Calu3 (cell line): ENCODE measurements around the gene EFCAB6. TPM values are rescaled to one million over a fixed set of nuclear protein-coding genes. Genes with fewer than 3 reads are reported as not detected.

ENCODE experiments used
- BruUV-seq: library from RNA; stranded (reverse); fragments of 400-500 nt; replicated peaks from 2 replicates; lab custom pipeline; 2021; lab: Mats Ljungman, UMichigan
- CTCF ChIA-PET: fragments of 300-600 bp; sonication (Branson Sonifier 250); formaldehyde crosslinking; loops from one replicate; lab custom pipeline; 2022; ENCODE audit warnings: antibody characterized with exemption; lab: Charles Lee
- DNase-seq: peaks from one replicate; pipeline ENCODE4 v3.0.0; 2022
- H3K27ac Mint-ChIP-seq: one replicate; pipeline ENCODE4 v1.8.0; 2022; ENCODE audit warnings: mixed read lengths; ENCODE audit not compliant: unreplicated experiment
- H3K27me3 Mint-ChIP-seq: one replicate; pipeline ENCODE4 v1.8.0; 2022; ENCODE audit warnings: mixed read lengths; ENCODE audit not compliant: unreplicated experiment
- H3K36me3 Mint-ChIP-seq: one replicate; pipeline ENCODE4 v1.8.0; 2022; ENCODE audit warnings: mild to moderate bottlenecking, moderate library complexity, mixed read lengths; ENCODE audit not compliant: insufficient read depth, unreplicated experiment
- H3K4me1 Mint-ChIP-seq: one replicate; pipeline ENCODE4 v1.8.0; 2022; ENCODE audit warnings: mild to moderate bottlenecking, low read depth, mixed read lengths; ENCODE audit not compliant: unreplicated experiment
- H3K4me3 Mint-ChIP-seq: one replicate; pipeline ENCODE4 v1.8.0; 2022; ENCODE audit warnings: mild to moderate bottlenecking, low read depth, moderate library complexity, mixed read lengths; ENCODE audit not compliant: unreplicated experiment
- H3K9me3 Mint-ChIP-seq: one replicate; pipeline ENCODE4 v1.8.0; 2022; ENCODE audit warnings: low read depth, mixed read lengths; ENCODE audit not compliant: unreplicated experiment
- intact Hi-C: fragments of 100-400 bp; cut with micrococcal nuclease; formaldehyde crosslinking; loops from one replicate; pipeline ENCODE4 v1.10.0; 2022; ENCODE audit not compliant: unreplicated experiment
- total RNA-seq: library from RNA; stranded (reverse); gene quantifications from 2 replicates; pipeline ENCODE4 v1.2.3, GENCODE V29; 2022
- TF ChIP-seq, protein P1 (sequence below): fragments of 200-600 bp; IDR thresholded peaks from one replicate; pipeline ENCODE4 v1.8.0; 2022; ENCODE audit warnings: antibody characterized with exemption; ENCODE audit not compliant: unreplicated experiment

The EFCAB6 gene
- total RNA-seq, 1 experiment from 2014 or later: 2.2 TPM

DNA sequence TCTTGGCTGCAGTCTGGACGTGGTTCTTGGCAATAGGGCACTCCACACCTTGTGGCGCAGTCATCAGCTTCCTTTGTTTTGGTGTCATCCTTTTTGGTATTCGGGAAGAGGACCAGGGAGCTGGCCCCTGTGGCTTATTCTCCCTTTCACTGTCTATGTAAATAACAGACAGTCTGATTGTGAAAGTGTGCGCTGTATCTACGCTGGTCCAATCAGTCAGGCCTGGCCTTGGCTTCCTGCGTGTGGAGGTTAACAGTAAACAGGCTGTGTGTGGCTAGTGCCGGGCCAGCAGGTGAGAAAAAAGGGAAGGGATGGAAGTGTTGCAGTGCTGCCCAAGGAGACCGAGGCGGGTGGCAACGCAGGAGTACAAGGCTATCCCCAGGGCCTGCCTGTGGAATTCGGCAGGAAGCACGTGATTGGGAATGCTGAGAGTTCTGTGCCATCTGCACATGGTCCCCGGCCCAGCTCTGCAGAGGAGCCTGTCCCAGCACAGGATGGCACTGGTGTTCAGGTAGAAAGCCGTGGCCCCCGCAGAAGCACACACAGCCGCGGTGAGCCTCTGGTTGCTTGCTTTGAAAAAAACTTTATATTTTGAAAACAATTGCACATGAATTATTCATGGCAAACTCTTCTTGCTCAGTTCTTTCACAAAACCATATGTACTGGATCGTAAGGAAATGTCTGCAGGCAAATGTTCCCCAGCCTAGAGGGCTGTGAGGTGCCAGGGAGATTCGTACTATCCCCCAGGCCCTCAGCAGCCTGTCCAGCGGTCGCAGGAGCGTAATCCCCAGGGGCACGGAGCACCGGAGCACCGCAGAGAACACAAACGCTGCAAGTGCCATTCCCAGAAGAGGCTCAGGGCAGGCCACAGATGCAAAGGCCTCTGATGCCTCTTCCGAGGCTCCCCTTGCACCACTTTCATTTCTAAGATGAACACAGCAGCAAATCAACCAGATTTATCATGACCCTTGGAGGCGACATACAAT, 174.5 kb downstream of the EFCAB6 start:
- intact Hi-C loops: no loop called here
- CTCF ChIA-PET: no interaction called here
- Mint-ChIP-seq H3K36me3 (no peaks in the 10 kb centered on the region), H3K9me3 (peaks cover 6% of the 10 kb centered on the region), H3K27ac (no peak overlapping the region), H3K4me3 (no peak overlapping the region), H3K27me3 (peaks cover 24% of the 10 kb centered on the region), H3K4me1 (no peaks in the 10 kb centered on the region)
- BruUV-seq: no TSS peak
- DNase-seq: no peak
- TF ChIP-seq, protein P1, sequence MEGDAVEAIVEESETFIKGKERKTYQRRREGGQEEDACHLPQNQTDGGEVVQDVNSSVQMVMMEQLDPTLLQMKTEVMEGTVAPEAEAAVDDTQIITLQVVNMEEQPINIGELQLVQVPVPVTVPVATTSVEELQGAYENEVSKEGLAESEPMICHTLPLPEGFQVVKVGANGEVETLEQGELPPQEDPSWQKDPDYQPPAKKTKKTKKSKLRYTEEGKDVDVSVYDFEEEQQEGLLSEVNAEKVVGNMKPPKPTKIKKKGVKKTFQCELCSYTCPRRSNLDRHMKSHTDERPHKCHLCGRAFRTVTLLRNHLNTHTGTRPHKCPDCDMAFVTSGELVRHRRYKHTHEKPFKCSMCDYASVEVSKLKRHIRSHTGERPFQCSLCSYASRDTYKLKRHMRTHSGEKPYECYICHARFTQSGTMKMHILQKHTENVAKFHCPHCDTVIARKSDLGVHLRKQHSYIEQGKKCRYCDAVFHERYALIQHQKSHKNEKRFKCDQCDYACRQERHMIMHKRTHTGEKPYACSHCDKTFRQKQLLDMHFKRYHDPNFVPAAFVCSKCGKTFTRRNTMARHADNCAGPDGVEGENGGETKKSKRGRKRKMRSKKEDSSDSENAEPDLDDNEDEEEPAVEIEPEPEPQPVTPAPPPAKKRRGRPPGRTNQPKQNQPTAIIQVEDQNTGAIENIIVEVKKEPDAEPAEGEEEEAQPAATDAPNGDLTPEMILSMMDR: no peak

DNA sequence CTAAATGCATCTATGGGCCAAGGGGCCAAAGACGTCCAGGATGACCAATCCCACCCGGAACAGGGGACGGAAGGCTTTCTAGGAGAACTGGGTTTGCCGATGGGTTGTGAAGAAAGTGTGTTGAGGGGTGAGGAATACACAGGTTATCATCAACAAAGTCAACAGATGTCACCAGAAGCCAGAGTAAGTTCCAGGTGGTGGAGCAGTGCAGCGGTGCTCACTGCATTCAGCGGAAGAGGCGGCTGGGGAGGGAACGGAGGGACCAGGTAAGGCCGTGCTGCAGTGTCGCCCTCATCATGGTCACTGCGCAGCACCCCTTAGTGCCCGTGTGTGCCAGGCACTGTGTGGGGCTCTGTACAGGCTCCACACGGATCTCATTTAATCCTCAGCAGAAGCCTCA, 176.0 kb downstream of the EFCAB6 start:
- CTCF ChIA-PET: no interaction called here
- no peak overlapping the region for H3K27ac Mint-ChIP-seq
- intact Hi-C loops: no loop called here
- H3K4me3 Mint-ChIP-seq: no peak overlapping the region
- H3K27me3 Mint-ChIP-seq: peaks cover 20% of the 10 kb centered on the region
- H3K4me1 Mint-ChIP-seq: no peaks in the 10 kb centered on the region
- no peaks in the 10 kb centered on the region for H3K36me3 Mint-ChIP-seq
- no TSS peak for BruUV-seq
- TF ChIP-seq, protein P1: no peak
- peaks cover 6% of the 10 kb centered on the region for H3K9me3 Mint-ChIP-seq
- no peak for DNase-seq

DNA sequence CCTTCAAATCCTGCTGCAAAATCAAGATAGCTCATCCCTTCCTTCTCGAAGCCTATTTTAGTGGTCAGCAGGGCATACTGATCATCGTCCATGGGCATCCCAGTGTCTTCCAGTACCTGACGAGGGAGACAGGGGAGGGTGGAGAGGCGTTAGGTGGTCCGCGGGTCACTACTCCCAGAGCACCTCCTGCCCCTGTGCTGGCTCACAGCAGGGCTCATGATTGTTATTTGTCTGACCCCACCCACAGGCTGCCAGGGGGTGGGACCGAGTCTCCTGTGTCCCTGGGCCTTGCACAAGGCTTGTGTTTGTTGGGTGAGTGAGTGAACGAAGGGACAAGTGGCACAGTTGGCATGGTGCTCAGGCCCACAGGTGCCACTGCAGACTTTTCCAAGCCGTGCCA, 177.0 kb downstream of the EFCAB6 start:
- no TSS peak for BruUV-seq
- no peak for DNase-seq
- Mint-ChIP-seq H3K9me3 (peaks cover 6% of the 10 kb centered on the region), H3K27me3 (peaks cover 20% of the 10 kb centered on the region), H3K36me3 (no peaks in the 10 kb centered on the region), H3K4me3 (no peak overlapping the region), H3K4me1 (no peaks in the 10 kb centered on the region), H3K27ac (no peak overlapping the region)
- CTCF ChIA-PET: no interaction called here
- TF ChIP-seq, protein P1: no peak
- intact Hi-C loops: no loop called here

DNA sequence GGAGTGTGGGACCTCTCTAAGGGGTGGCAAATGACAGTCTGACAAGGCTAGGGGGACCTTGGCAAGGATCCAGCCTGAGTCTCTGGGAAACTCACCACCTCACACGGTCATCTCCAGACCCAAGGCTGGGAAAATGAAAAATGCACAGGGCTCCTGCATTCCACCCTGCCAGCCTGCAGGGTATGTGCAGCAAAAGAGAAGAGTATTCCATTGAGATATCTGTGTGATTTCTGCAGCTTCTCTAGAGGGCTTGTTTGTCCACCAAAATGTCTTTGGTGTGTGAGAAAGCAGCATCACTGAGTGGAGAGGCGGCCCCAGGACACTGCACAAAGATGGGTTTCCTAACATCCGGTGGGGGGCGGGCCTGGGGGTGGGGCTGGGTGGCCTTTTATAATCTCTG, 177.8 kb downstream of the EFCAB6 start:
- Mint-ChIP-seq H3K27me3 (peaks cover 26% of the 10 kb centered on the region), H3K27ac (no peak overlapping the region), H3K4me1 (no peaks in the 10 kb centered on the region), H3K4me3 (no peak overlapping the region), H3K9me3 (peaks cover under 1% of the 10 kb centered on the region), H3K36me3 (no peaks in the 10 kb centered on the region)
- no TSS peak for BruUV-seq
- CTCF ChIA-PET: no interaction called here
- TF ChIP-seq, protein P1: no peak
- intact Hi-C loops: no loop called here
- no peak for DNase-seq
